Mesothelial cell of epicardium (in vitro differentiated cells): ENCODE measurements around the gene CTNNBIP1. TPM values are rescaled to one million over a fixed set of nuclear protein-coding genes. Genes with fewer than 3 reads are reported as not detected.

Experiments used
- DNase-seq, 2 experiments: peaks; one replicate each; pipeline ENCODE4 v3.0.0; 2021; ENCODE audit warnings: low spot score in 2 of 2; ENCODE audit not compliant: unreplicated experiment in 2 of 2
- H3K27ac Mint-ChIP-seq: 2 replicates; pipeline ENCODE4 v1.8.0; 2021; ENCODE audit warnings: mixed read lengths
- H3K27me3 Mint-ChIP-seq: 2 replicates; pipeline ENCODE4 v1.8.0; 2021; ENCODE audit warnings: low read depth, mixed read lengths
- H3K36me3 Mint-ChIP-seq: 2 replicates; pipeline ENCODE4 v1.8.0; 2021; ENCODE audit warnings: mixed read lengths
- H3K4me1 Mint-ChIP-seq: 2 replicates; pipeline ENCODE4 v1.8.0; 2021; ENCODE audit warnings: mixed read lengths
- H3K4me3 Mint-ChIP-seq: 2 replicates; pipeline ENCODE4 v1.8.0; 2021; ENCODE audit warnings: mild to moderate bottlenecking, moderate library complexity, mixed read lengths
- H3K9me3 Mint-ChIP-seq: 2 replicates; pipeline ENCODE4 v1.8.0; 2021; ENCODE audit warnings: mixed read lengths
- total RNA-seq: library from RNA; stranded (reverse); gene quantifications from 3 replicates; pipeline ENCODE4 v1.2.1, GENCODE V29; 2021
- TF ChIP-seq, protein P1 (sequence below): fragments of 200-600 bp; sonication (generic); IDR thresholded peaks from one replicate; pipeline ENCODE4 v1.5.0; 2021; ENCODE audit warnings: antibody characterized with exemption; ENCODE audit not compliant: unreplicated experiment

CTNNBIP1 gene
- total RNA-seq, 1 donor from 2014 or later: 51.5 TPM

DNA sequence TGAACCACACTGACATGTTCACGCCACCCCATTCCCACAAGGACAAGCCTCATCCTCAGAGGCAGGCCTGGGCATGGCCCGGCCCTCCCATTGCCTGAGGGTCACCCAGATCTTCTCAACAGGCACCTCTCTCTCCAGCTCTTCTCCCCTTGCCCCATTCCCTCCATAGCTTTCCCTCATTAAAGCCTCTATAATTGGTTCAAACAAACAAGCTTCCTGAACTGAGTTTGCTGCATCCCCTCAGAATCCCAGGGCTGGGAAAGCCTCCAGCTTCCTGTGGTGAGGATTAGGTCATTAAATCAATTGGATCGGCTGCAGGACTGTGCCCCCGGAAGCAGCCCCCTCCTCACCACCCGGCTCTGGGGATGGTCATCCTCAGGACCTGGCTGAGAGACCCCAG is 18.9 kb downstream of the CTNNBIP1 start:
- no peaks in the 10 kb centered on the region for H3K27me3 Mint-ChIP-seq
- H3K36me3 Mint-ChIP-seq: peaks cover 5% of the 10 kb centered on the region
- TF ChIP-seq, protein P1, sequence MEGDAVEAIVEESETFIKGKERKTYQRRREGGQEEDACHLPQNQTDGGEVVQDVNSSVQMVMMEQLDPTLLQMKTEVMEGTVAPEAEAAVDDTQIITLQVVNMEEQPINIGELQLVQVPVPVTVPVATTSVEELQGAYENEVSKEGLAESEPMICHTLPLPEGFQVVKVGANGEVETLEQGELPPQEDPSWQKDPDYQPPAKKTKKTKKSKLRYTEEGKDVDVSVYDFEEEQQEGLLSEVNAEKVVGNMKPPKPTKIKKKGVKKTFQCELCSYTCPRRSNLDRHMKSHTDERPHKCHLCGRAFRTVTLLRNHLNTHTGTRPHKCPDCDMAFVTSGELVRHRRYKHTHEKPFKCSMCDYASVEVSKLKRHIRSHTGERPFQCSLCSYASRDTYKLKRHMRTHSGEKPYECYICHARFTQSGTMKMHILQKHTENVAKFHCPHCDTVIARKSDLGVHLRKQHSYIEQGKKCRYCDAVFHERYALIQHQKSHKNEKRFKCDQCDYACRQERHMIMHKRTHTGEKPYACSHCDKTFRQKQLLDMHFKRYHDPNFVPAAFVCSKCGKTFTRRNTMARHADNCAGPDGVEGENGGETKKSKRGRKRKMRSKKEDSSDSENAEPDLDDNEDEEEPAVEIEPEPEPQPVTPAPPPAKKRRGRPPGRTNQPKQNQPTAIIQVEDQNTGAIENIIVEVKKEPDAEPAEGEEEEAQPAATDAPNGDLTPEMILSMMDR: no peak
- H3K9me3 Mint-ChIP-seq: no peaks in the 10 kb centered on the region
- peaks cover 35% of the 10 kb centered on the region for H3K4me1 Mint-ChIP-seq
- peak overlapping the region; percentile 85 for H3K27ac Mint-ChIP-seq
- no peak overlapping the region for H3K4me3 Mint-ChIP-seq
- DNase-seq: no peak

DNA sequence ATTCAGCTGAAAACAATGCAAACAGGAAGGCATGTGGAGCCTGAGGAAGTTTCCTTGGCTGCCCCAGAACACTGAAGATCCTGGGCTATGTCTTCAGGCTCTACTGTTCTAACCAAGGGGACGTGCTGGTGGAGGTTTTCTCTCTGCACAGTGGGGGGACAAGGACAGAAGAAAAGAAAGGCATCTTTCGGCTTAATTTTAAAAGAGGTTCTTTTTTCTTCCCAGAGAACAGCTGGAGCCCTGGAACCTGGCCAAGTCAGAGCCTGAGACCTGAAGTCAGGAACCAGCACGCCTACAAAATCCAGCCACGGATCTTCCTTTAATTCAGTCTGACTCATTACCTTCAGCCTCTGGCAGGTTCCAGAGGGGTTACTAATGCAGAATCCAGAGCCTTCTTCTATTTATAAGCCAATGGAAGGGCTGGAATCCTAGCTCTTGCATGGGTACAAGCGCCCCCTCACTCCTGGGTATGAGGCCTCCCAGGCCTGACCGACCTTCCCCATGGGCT is 19.8 kb downstream of the CTNNBIP1 start:
- Mint-ChIP-seq H3K4me3 (no peak overlapping the region), H3K4me1 (peaks cover 37% of the 10 kb centered on the region), H3K27me3 (no peaks in the 10 kb centered on the region), H3K36me3 (no peaks in the 10 kb centered on the region), H3K27ac (peak overlapping the region; percentile 85), H3K9me3 (no peaks in the 10 kb centered on the region)
- peak in 1 of 2 experiments; percentile 48 for DNase-seq
- TF ChIP-seq, protein P1: no peak

DNA sequence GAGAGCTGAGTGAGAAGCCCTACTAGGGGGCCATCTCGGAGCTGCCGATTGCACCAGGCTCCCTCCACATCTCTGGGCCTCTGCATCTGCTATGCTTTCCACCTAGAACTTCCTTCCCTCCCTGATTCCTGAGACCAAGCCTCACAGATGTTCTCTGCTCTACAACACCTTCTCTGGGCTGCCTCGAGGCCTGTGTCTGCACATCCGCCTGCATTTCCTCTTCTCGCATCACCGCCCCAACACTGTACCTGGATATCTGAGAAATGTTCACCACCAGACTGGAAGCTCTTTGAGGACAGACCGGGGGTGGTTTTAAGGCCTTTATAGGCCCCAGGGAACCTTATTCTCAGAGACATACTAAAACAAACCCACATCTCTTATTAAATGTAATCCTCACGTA is 20.7 kb downstream of the CTNNBIP1 start:
- Mint-ChIP-seq H3K9me3 (no peaks in the 10 kb centered on the region), H3K36me3 (peaks cover 2% of the 10 kb centered on the region), H3K27me3 (no peaks in the 10 kb centered on the region), H3K4me1 (peaks cover 39% of the 10 kb centered on the region), H3K4me3 (no peak overlapping the region), H3K27ac (peak overlapping the region; percentile 85)
- TF ChIP-seq, protein P1: no peak
- no peak for DNase-seq

DNA sequence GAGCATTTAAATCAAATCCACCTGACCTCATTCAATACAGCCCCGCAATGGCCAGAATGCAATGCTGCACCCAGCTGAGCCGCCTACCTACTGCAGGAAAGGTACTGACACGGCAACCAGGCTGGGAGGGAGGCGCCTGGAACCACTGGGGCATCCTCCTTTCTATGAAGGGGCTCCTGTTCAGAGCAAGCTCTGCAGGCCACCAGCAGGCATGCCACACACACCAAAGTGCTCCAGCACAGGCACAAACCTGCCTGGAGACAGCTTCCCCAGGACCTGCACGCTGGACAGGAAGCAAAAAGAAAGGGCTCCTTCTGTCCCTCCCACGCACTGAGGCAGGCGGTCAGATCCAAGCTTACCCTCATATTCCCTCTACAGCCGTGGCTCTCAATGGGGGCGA is 21.2 kb downstream of the CTNNBIP1 start:
- TF ChIP-seq, protein P1: no peak
- no peak overlapping the region for H3K27ac Mint-ChIP-seq
- H3K36me3 Mint-ChIP-seq: peaks cover 3% of the 10 kb centered on the region
- H3K4me1 Mint-ChIP-seq: peaks cover 38% of the 10 kb centered on the region
- no peaks in the 10 kb centered on the region for H3K27me3 Mint-ChIP-seq
- no peak overlapping the region for H3K4me3 Mint-ChIP-seq
- H3K9me3 Mint-ChIP-seq: no peaks in the 10 kb centered on the region
- DNase-seq: no peak

DNA sequence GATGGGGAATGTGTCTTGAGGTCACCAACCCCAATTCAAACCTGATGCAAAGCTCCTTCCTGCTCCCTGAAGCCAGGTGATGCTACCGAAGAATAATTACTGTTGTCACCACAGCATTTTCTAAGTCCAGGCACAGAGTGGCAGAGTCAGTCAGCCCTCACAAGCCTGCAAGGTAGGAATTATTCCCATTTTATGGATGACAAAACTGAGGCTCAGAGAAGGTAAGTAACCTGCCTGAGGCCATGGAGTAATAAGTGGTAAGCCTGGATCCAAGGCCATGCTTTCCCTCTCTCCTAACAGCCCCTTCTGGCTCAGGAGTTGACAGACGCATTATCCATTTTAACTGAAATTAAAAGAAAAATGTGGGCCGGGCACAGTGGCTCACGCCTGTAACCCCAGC is 23.0 kb downstream of the CTNNBIP1 start:
- peaks cover 3% of the 10 kb centered on the region for H3K36me3 Mint-ChIP-seq
- no peaks in the 10 kb centered on the region for H3K9me3 Mint-ChIP-seq
- peaks cover 31% of the 10 kb centered on the region for H3K4me1 Mint-ChIP-seq
- no peaks in the 10 kb centered on the region for H3K27me3 Mint-ChIP-seq
- no peak overlapping the region for H3K4me3 Mint-ChIP-seq
- H3K27ac Mint-ChIP-seq: no peak overlapping the region
- no peak for DNase-seq
- TF ChIP-seq, protein P1: no peak

DNA sequence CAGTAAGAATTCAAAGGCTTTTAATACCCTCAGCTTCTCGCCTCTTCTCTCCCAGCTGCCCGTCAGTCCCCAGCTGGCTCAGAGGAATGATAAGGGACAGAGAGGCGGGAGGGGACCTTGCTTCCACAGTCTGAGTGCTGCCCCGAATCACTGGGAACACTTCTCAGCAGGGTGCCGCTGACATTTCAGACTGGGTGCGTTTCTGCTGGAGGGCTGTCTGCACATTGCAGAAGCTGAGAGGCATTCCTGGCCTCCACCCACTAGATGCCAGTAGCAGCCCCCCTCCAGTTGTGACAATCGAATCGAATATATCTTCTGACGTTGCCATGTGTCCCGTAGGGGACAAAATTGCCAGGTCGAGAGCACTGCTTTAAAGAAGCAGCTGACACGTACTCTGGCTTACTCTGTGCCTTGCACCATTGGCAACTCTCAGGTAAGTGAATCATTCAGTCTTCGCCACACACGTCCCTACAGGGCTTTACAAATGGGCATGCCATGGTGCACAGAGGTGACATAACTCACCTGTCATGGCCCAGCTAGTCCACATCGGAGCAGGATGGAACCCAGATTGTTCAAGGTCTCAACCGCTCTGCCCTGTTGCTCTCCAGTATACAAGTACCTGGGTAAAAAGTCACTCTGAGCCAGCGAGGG is 23.9 kb downstream of the CTNNBIP1 start:
- TF ChIP-seq, protein P1: no peak
- H3K36me3 Mint-ChIP-seq: peaks cover 3% of the 10 kb centered on the region
- no peaks in the 10 kb centered on the region for H3K9me3 Mint-ChIP-seq
- H3K27me3 Mint-ChIP-seq: no peaks in the 10 kb centered on the region
- H3K4me1 Mint-ChIP-seq: peaks cover 30% of the 10 kb centered on the region
- no peak for DNase-seq
- no peak overlapping the region for H3K4me3 Mint-ChIP-seq
- H3K27ac Mint-ChIP-seq: no peak overlapping the region
